Prostate gland (tissue), 2 donors: Measurements from ENCODE around the gene TMEM184C.

Source experiments
- CTCF ChIP-seq, 4 experiments: fragments of 200-600 bp in 2 of 4; fragments of 450-650 bp in 2 of 4; sonication (generic) in 2 of 4; IDR thresholded peaks; 1 replicate in 3 of 4; 2 replicates in 1 of 4; pipeline ENCODE4 v1.5.1; 2016 to 2019; ENCODE audit warnings: antibody characterized with exemption in 4 of 4, mild to moderate bottlenecking in 2 of 4, moderate library complexity in 2 of 4
- POLR2A ChIP-seq: fragments of 450-650 bp; IDR thresholded peaks from one replicate; pipeline ENCODE4 v1.6.1; 2016; ENCODE audit warnings: antibody characterized with exemption, mild to moderate bottlenecking
- POLR2AphosphoS5 ChIP-seq: sonication (generic); formaldehyde crosslinking; IDR thresholded peaks from one replicate; pipeline ENCODE4 v1.6.1; 2017; ENCODE audit warnings: antibody characterized with exemption

- TF ChIP-seq POLR2AphosphoS5: no peak
- no peak for TF ChIP-seq CTCF (IDR thresholded peaks at IDR 0.05)
- TF ChIP-seq POLR2A: no peak
These were observed 41.1 kb upstream of the TMEM184C start for GRCh38 chr4:147576084-147576483.
